A549 (cell line): Measurements from ENCODE around the gene TBC1D1. TPM values are rescaled to one million over a fixed set of nuclear protein-coding genes. Genes with fewer than 3 reads are reported as not detected.

Experiments used
- ATAC-seq, 2 experiments: fragments of 200-7000 bp in 1 of 2; fragments of >200 bp in 1 of 2; cut with Nextera tagmentation in 1 of 2; cut with Tn5 transposase in 1 of 2; 3 replicates each; pipeline versions ENCODE4 v1.8.0 to v1.9.1; 2018 to 2020; ENCODE audit warnings: mild to moderate bottlenecking in 1 of 2, moderate library complexity in 1 of 2
- CTCF ChIA-PET: fragments of 300-600 bp; sonication (Branson Sonifier 250); formaldehyde crosslinking; extraction: SDS; loops from one replicate; lab custom pipeline; 2021; ENCODE audit warnings: antibody characterized with exemption, inconsistent platforms; lab: Yijun Ruan, JAX
- POLR2A ChIA-PET: fragments of 350-600 bp; formaldehyde crosslinking; extraction: SDS; loops from one replicate; lab custom pipeline; 2021; ENCODE audit warnings: antibody characterized with exemption, inconsistent platforms; lab: Yijun Ruan, JAX
- DNase-seq, 2 experiments: peaks; one replicate each; pipeline versions ENCODE4 v3.0.0 to v3.0.0-alpha.2; 2011 to 2016; ENCODE audit warnings: low read depth in 1 of 2, low spot score in 1 of 2
- FAIRE-seq: peaks from 2 replicates; lab custom pipeline; 2011; peaks lifted over from hg19 to GRCh38; lab: Jason Lieb, UNC
- H3K27ac ChIP-seq, 2 experiments: fragments of >200 bp; sonication (Bioruptor Twin); formaldehyde crosslinking; 3 replicates each; pipeline ENCODE4 v1.5.1; 2016 to 2017
- H3K4me1 ChIP-seq: fragments of >200 bp; sonication (Bioruptor Twin); formaldehyde crosslinking; 3 replicates; pipeline ENCODE4 v1.6.1; 2016
- H3K4me2 ChIP-seq: fragments of >200 bp; sonication (Bioruptor Twin); formaldehyde crosslinking; 3 replicates; pipeline ENCODE4 v1.6.1; 2016
- H3K4me3 ChIP-seq: fragments of >200 bp; sonication (Bioruptor Twin); formaldehyde crosslinking; 3 replicates; pipeline ENCODE4 v1.5.1; 2016
- H3K9me3 ChIP-seq: fragments of >200 bp; sonication (Bioruptor Twin); formaldehyde crosslinking; 3 replicates; pipeline ENCODE4 v1.6.1; 2016
- BCL3 ChIP-seq: fragments of >200 bp; sonication (Bioruptor Twin); formaldehyde crosslinking; IDR thresholded peaks from 3 replicates; pipeline ENCODE4 v1.6.1; 2016
- BHLHE40 ChIP-seq: IDR thresholded peaks from 2 replicates; pipeline ENCODE4 v1.6.1; 2012; ENCODE audit warnings: low read depth, low read length, inconsistent platforms
- CHD2 ChIP-seq: fragments of 150-350 bp; IDR thresholded peaks from 2 replicates; pipeline ENCODE4 v1.6.1; 2014; ENCODE audit warnings: low read length; ENCODE audit not compliant: partially characterized antibody
- CHD4 ChIP-seq: fragments of 200-600 bp; sonication (generic); IDR thresholded peaks from 2 replicates; pipeline ENCODE4 v1.6.1; 2016; ENCODE audit warnings: antibody characterized with exemption, mild to moderate bottlenecking, borderline replicate concordance
- EHF ChIP-seq: fragments of 250-450 bp; sonication (Bioruptor Pico); IDR thresholded peaks from 2 replicates; pipeline ENCODE4 v1.5.0; 2020; ENCODE audit warnings: mild to moderate bottlenecking
- ELK1 ChIP-seq: fragments of 150-350 bp; IDR thresholded peaks from 2 replicates; pipeline ENCODE4 v1.6.1; 2014; ENCODE audit warnings: low read depth, mild to moderate bottlenecking, low read length
- EP300 ChIP-seq, 2 experiments: fragments of >200 bp; sonication (Bioruptor Twin); formaldehyde crosslinking; IDR thresholded peaks; 2 replicates in 1 of 2; 3 replicates in 1 of 2; pipeline ENCODE4 v1.6.1; 2016 to 2017
- ESRRA ChIP-seq: fragments of 150-350 bp; IDR thresholded peaks from 2 replicates; pipeline ENCODE4 v1.6.1; 2014; ENCODE audit warnings: mild to moderate bottlenecking, low read length, borderline replicate concordance
- GATA3 ChIP-seq: IDR thresholded peaks from 2 replicates; pipeline ENCODE4 v1.6.1; 2012; ENCODE audit warnings: borderline replicate concordance
- HOXB5 ChIP-seq: fragments of 250-450 bp; sonication (Bioruptor Pico); IDR thresholded peaks from 2 replicates; pipeline ENCODE4 v1.5.0; 2020; ENCODE audit warnings: mild to moderate bottlenecking, moderate library complexity
- JUNB ChIP-seq: fragments of >200 bp; sonication (Bioruptor Twin); formaldehyde crosslinking; IDR thresholded peaks from 2 replicates; pipeline ENCODE4 v1.6.1; 2016
- KDM1A ChIP-seq: fragments of 200-600 bp; sonication (generic); IDR thresholded peaks from 2 replicates; pipeline ENCODE4 v1.6.1; 2016; ENCODE audit warnings: low read depth, mild to moderate bottlenecking
- MAFK ChIP-seq: fragments of 450-650 bp; IDR thresholded peaks from 2 replicates; pipeline ENCODE4 v1.6.1; 2014; ENCODE audit not compliant: partially characterized antibody
- MAZ ChIP-seq: fragments of 150-350 bp; IDR thresholded peaks from 2 replicates; pipeline ENCODE4 v1.6.1; 2014; ENCODE audit warnings: antibody characterized with exemption, low read depth, low read length, borderline replicate concordance
- MYC ChIP-seq: IDR thresholded peaks from 2 replicates; pipeline ENCODE4 v1.6.1; 2012; ENCODE audit warnings: mild to moderate bottlenecking, inconsistent platforms, low read length, improper control_type of control experiment, borderline replicate concordance
- NPAS2 ChIP-seq: fragments of 250-450 bp; sonication (Bioruptor Pico); IDR thresholded peaks from 2 replicates; pipeline ENCODE4 v1.8.0; 2022; ENCODE audit warnings: mild to moderate bottlenecking, moderate library complexity, borderline replicate concordance
- NR3C1 ChIP-seq: fragments of >200 bp; sonication (Bioruptor Twin); formaldehyde crosslinking; IDR thresholded peaks from 3 replicates; pipeline ENCODE4 v1.6.1; 2017
- POLR2A ChIP-seq: IDR thresholded peaks from 2 replicates; pipeline ENCODE4 v1.6.1; 2012; ENCODE audit warnings: mild to moderate bottlenecking, low read length
- POLR2AphosphoS2 ChIP-seq: conservative IDR thresholded peaks from 2 replicates; pipeline ENCODE4 v1.6.1; 2012; ENCODE audit warnings: low read length, improper control_type of control experiment, inconsistent platforms
- RCOR1 ChIP-seq: fragments of 150-350 bp; IDR thresholded peaks from 2 replicates; pipeline ENCODE4 v1.6.1; 2014; ENCODE audit warnings: antibody characterized with exemption, low read length, low read depth
- RFX5 ChIP-seq: fragments of 450-650 bp; IDR thresholded peaks from 2 replicates; pipeline ENCODE4 v1.7.1; 2014; ENCODE audit warnings: antibody characterized with exemption, mild to moderate bottlenecking, moderate library complexity
- SMC3 ChIP-seq: fragments of >200 bp; sonication (Bioruptor Twin); formaldehyde crosslinking; IDR thresholded peaks from 3 replicates; pipeline ENCODE4 v1.6.1; 2018; ENCODE audit warnings: inconsistent platforms
- TFCP2L1 ChIP-seq: fragments of 250-450 bp; sonication (Bioruptor Pico); IDR thresholded peaks from 2 replicates; pipeline ENCODE4 v1.5.0; 2021; ENCODE audit warnings: mild to moderate bottlenecking
- WGBS: methylation state at CpG from one replicate; pipeline ENCODE4 v1.1.6; 2017; ENCODE audit errors: missing lambda C conversion rate; 5-methylcytosine and 5-hydroxymethylcytosine counted together
- polyA plus RNA-seq, 4 experiments: library from polyadenylated mRNA; depleted of rRNA in 3 of 4; stranded (reverse); fragments of >200 nt; fragmentation: RNase III in 1 of 4; extraction: RNeasy Plus Mini Kit Qiagen cat#74134 plus additional on column Dnase treatment in 1 of 4; gene quantifications; 2 replicates in 3 of 4; 3 replicates in 1 of 4; pipeline ENCODE4 v1.2.3, GENCODE V29; 2011 to 2017
- TF ChIP-seq, protein P1 (sequence below): fragments of 250-450 bp; sonication (Bioruptor Pico); IDR thresholded peaks from 2 replicates; pipeline ENCODE4 v1.5.0; 2021; ENCODE audit warnings: mild to moderate bottlenecking, moderate library complexity, borderline replicate concordance
- TF ChIP-seq, protein P2 (sequence below): fragments of 200-600 bp; sonication (generic); IDR thresholded peaks from 2 replicates; pipeline ENCODE4 v1.6.1; 2016; ENCODE audit warnings: antibody characterized with exemption, mild to moderate bottlenecking, moderate library complexity

TBC1D1 gene
- polyA plus RNA-seq, 2 of the 4 experiments (the other 2 are of a cell fraction): 26.5 to 28.5 TPM

- Histone ChIP-seq H3K4me2 (no peak overlapping the region), H3K4me3 (no peak overlapping the region), H3K27ac (no peak overlapping the region), H3K4me1 (no peaks in the 10 kb centered on the region), H3K9me3 (no peaks in the 10 kb centered on the region)
- no peak for DNase-seq
- POLR2A ChIA-PET: no interaction called here
- TF ChIP-seq MYC (no peak), POLR2AphosphoS2 (no peak), BCL3 (no peak), MAFK (no peak), RFX5 (no peak), RCOR1 (no peak), CHD4 (no peak), MAZ (no peak), ESRRA (no peak), TFCP2L1 (CRISPR knock-in tag) (no peak), ELK1 (no peak)
- TF ChIP-seq, protein P1, sequence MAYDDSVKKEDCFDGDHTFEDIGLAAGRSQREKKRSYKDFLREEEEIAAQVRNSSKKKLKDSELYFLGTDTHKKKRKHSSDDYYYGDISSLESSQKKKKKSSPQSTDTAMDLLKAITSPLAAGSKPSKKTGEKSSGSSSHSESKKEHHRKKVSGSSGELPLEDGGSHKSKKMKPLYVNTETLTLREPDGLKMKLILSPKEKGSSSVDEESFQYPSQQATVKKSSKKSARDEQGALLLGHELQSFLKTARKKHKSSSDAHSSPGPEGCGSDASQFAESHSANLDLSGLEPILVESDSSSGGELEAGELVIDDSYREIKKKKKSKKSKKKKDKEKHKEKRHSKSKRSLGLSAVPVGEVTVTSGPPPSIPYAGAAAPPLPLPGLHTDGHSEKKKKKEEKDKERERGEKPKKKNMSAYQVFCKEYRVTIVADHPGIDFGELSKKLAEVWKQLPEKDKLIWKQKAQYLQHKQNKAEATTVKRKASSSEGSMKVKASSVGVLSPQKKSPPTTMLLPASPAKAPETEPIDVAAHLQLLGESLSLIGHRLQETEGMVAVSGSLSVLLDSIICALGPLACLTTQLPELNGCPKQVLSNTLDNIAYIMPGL: no peak
- CTCF ChIA-PET: no interaction called here
- no peak for ATAC-seq
- WGBS: 39% methylated on average over 9 of the region's 9 CpGs
- no peak for FAIRE-seq
Observed at GRCh38 chr4:37949636-37950426, 58.9 kb downstream of the TBC1D1 start.

GRCh38 chr4:37951461-37952352 is 60.8 kb downstream of the TBC1D1 start:
- DNase-seq: no peak

DNA sequence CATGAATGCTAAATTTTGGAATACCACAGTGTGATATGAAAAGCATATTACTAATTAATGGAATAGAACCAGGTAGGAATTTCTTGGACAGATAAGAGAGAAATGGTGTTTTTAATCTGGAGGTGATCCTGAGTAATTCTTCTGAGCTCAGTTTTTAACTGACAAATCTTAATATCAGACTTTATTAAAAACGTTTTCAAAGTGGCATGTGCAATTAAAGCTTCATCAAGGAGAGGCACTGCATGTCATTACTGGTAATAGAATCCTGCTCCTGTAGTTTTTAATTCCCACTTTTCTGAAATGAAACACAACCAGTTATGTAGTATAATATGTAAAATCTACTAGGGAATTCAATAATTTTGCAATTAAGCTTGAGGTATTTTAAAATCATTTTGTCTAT is 62.3 kb downstream of the TBC1D1 start:
- Histone ChIP-seq H3K9me3 (no peaks in the 10 kb centered on the region), H3K4me3 (no peak overlapping the region), H3K4me1 (no peaks in the 10 kb centered on the region), H3K4me2 (no peak overlapping the region), H3K27ac (no peak overlapping the region)
- ATAC-seq (no peak), DNase-seq (no peak), FAIRE-seq (no peak)
- 3% methylated on average over 1 of the region's 1 CpG for WGBS
- ChIA-PET CTCF (no interaction called here), POLR2A (no interaction called here)
- no peak for TF ChIP-seq GATA3
- no peak for TF ChIP-seq KDM1A
- TF ChIP-seq, protein P2, sequence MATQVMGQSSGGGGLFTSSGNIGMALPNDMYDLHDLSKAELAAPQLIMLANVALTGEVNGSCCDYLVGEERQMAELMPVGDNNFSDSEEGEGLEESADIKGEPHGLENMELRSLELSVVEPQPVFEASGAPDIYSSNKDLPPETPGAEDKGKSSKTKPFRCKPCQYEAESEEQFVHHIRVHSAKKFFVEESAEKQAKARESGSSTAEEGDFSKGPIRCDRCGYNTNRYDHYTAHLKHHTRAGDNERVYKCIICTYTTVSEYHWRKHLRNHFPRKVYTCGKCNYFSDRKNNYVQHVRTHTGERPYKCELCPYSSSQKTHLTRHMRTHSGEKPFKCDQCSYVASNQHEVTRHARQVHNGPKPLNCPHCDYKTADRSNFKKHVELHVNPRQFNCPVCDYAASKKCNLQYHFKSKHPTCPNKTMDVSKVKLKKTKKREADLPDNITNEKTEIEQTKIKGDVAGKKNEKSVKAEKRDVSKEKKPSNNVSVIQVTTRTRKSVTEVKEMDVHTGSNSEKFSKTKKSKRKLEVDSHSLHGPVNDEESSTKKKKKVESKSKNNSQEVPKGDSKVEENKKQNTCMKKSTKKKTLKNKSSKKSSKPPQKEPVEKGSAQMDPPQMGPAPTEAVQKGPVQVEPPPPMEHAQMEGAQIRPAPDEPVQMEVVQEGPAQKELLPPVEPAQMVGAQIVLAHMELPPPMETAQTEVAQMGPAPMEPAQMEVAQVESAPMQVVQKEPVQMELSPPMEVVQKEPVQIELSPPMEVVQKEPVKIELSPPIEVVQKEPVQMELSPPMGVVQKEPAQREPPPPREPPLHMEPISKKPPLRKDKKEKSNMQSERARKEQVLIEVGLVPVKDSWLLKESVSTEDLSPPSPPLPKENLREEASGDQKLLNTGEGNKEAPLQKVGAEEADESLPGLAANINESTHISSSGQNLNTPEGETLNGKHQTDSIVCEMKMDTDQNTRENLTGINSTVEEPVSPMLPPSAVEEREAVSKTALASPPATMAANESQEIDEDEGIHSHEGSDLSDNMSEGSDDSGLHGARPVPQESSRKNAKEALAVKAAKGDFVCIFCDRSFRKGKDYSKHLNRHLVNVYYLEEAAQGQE: no peak
- TF ChIP-seq MYC: no peak
- no peak for TF ChIP-seq EHF (CRISPR knock-in tag)
- no peak for TF ChIP-seq SMC3
- TF ChIP-seq POLR2A: no peak
- TF ChIP-seq HOXB5 (CRISPR knock-in tag): no peak
- no peak for TF ChIP-seq JUNB
- no peak for TF ChIP-seq EP300 (IDR thresholded peaks at IDR 0.05)
- no peak for TF ChIP-seq CHD2
- TF ChIP-seq, protein P1: no peak

More at GRCh38 chr4:37951461-37952352, 60.8 kb downstream of the TBC1D1 start:
- FAIRE-seq (no peak), ATAC-seq (no peak)
- WGBS: 84% methylated on average over 10 of the region's 10 CpGs
- POLR2A ChIA-PET: no interaction called here
- TF ChIP-seq BHLHE40: no peak
- TF ChIP-seq MAZ: no peak
- no peak for TF ChIP-seq NPAS2 (CRISPR knock-in tag)
- TF ChIP-seq NR3C1: no peak
- Histone ChIP-seq H3K4me2 (no peak overlapping the region), H3K27ac (no peak overlapping the region), H3K9me3 (no peaks in the 10 kb centered on the region), H3K4me3 (no peak overlapping the region), H3K4me1 (no peaks in the 10 kb centered on the region)
- CTCF ChIA-PET: interaction anchor here (0.6 kb wide), 1 partner anchor 107 kb away, joined by 3 read pairs; no protein-coding TSS in a partner anchor
